Spleen (tissue), 11 donors: Measurements from ENCODE around the gene THOC2. TPM values are rescaled to one million over a fixed set of nuclear protein-coding genes. Genes with fewer than 3 reads are reported as not detected.

Experiments
- DNase-seq: peaks from one replicate; pipeline ENCODE4 v3.0.0-alpha.2; 2020
- H3K27ac ChIP-seq, 8 donors: fragments of 200-600 bp; sonication (generic) in 7 of 8; 1 replicate in 4 of 8; 2 replicates in 4 of 8; pipeline versions ENCODE4 v1.5.0 to v1.8.0; 2016 to 2021; ENCODE audit warnings: inconsistent platforms in 4 of 8, mild to moderate bottlenecking in 4 of 8, moderate library complexity in 1 of 8
- H3K27me3 ChIP-seq, 7 donors: fragments of 200-600 bp; sonication (generic) in 6 of 7; replicated peaks in 1 of 7; 1 replicate in 4 of 7; 2 replicates in 3 of 7; pipeline versions ENCODE4 v1.5.0 to v1.8.0; 2016 to 2021; ENCODE audit warnings: inconsistent platforms in 3 of 7, mild to moderate bottlenecking in 1 of 7
- H3K36me3 ChIP-seq, 6 donors: fragments of 200-600 bp; sonication (generic) in 5 of 6; 1 replicate in 4 of 6; 2 replicates in 2 of 6; pipeline versions ENCODE4 v1.5.0 to v1.8.0; 2016 to 2021; ENCODE audit warnings: inconsistent platforms in 2 of 6
- H3K4me1 ChIP-seq, 6 donors: fragments of 200-600 bp; sonication (generic) in 5 of 6; 1 replicate in 3 of 6; 2 replicates in 3 of 6; pipeline versions ENCODE4 v1.5.0 to v1.8.0; 2016 to 2021; ENCODE audit warnings: inconsistent platforms in 3 of 6
- H3K4me3 ChIP-seq, 8 donors: fragments of 200-600 bp; sonication (generic) in 7 of 8; 1 replicate in 4 of 8; 2 replicates in 4 of 8; pipeline versions ENCODE4 v1.5.0 to v1.8.0; 2016 to 2021; ENCODE audit warnings: inconsistent platforms in 4 of 8, mild to moderate bottlenecking in 4 of 8, moderate library complexity in 2 of 8
- H3K9me3 ChIP-seq, 8 donors: fragments of 200-600 bp; sonication (generic) in 7 of 8; 1 replicate in 4 of 8; 2 replicates in 4 of 8; pipeline versions ENCODE4 v1.5.0 to v1.8.0; 2016 to 2021; ENCODE audit warnings: inconsistent platforms in 4 of 8
- CTCF ChIP-seq, 11 experiments: fragments of 200-600 bp in 7 of 11; fragments of 450-650 bp in 4 of 11; sonication (generic) in 4 of 11; IDR thresholded peaks in 8 of 11; conservative IDR thresholded peaks in 3 of 11; 1 replicate in 7 of 11; 2 replicates in 4 of 11; pipeline versions ENCODE4 v1.4.0 to v1.8.0; 2016 to 2021; ENCODE audit warnings: antibody characterized with exemption in 11 of 11, inconsistent platforms in 4 of 11, mild to moderate bottlenecking in 1 of 11
- POLR2A ChIP-seq, 3 donors: fragments of 450-650 bp; IDR thresholded peaks; one replicate each; pipeline ENCODE4 v1.5.1; 2017; ENCODE audit warnings: antibody characterized with exemption in 3 of 3, mild to moderate bottlenecking in 1 of 3
- POLR2AphosphoS5 ChIP-seq, 3 donors: sonication (generic); formaldehyde crosslinking; IDR thresholded peaks; one replicate each; pipeline ENCODE4 v1.5.1; 2017; ENCODE audit warnings: antibody characterized with exemption in 3 of 3
- WGBS, 5 donors: extraction: QIAGEN DNeasy Blood & Tissue Kit in 3 of 5; methylation state at CpG; one replicate each; pipeline versions ENCODE4 v1.1.5 to v1.1.7; 2013 to 2018; 5-methylcytosine and 5-hydroxymethylcytosine counted together
- intact Hi-C: fragments of 100-400 bp; cut with DNase I; formaldehyde crosslinking; loops from one replicate; pipeline ENCODE4 v1.15.0; 2023; ENCODE audit warnings: low total_unique reads
- polyA plus RNA-seq, 3 donors: library from polyadenylated mRNA; stranded (reverse); fragments of 200-250 nt; gene quantifications; one replicate each; pipeline ENCODE4 v1.2.1, GENCODE V29; 2013
- total RNA-seq, 7 donors: library from RNA; depleted of rRNA in 3 of 7; stranded (reverse); fragments of >200 nt in 3 of 7; fragmentation: NEBNext Ultra II Directional in 4 of 7; extraction: Animal tissue kit (Norgen Biotek cat#: 25700) in 4 of 7; gene quantifications; one replicate each; pipeline versions ENCODE4 v1.1.0 to v1.2.1, GENCODE V29; 2016 to 2021
- donor health status: healthy with polysubstance abuse.
- donor health status: DM: no; HTN: no; CAD: no; lungs with moderate emphysema.
- donor health status: DM: no; HTN: no; CAD: no.
- donor health status: Bipolar disorder and iron deficiency.
- donor health status: healthy.
- donor health status: DM: no; HTN: no; CAD: no.
- donor health status: DM: yes; HTN: yes; CAD: no.

Gene THOC2
- total and polyA plus RNA-seq, 10 donors: 36.4 to 158 (median 77.8) TPM

GRCh38 chrX:123625952-123626351, 106.9 kb downstream of the THOC2 start:
- intact Hi-C loops: no loop called here
- DNase-seq: no peak
- no peak overlapping the region for H3K27ac ChIP-seq
- no peak overlapping the region for H3K4me3 ChIP-seq
- TF ChIP-seq CTCF (IDR thresholded peaks at IDR 0.05 in 8 of 11, conservative IDR thresholded peaks at IDR 0.05 in 3 of 11) (no peak), POLR2A (IDR thresholded peaks at IDR 0.05) (no peak), POLR2AphosphoS5 (IDR thresholded peaks at IDR 0.05) (no peak)
- H3K27me3 ChIP-seq: no peaks in the 10 kb centered on the region
- WGBS, 5 donors: 61 to 92% (median 84%) methylated on average over 2 of the region's 2 CpGs
- no peaks in the 10 kb centered on the region for H3K9me3 ChIP-seq
- H3K4me1 ChIP-seq: no peaks in the 10 kb centered on the region
- H3K36me3 ChIP-seq: peaks cover 0 to 96% (median 19%) of the 10 kb centered on the region in 6 donors

- DNase-seq: no peak
- intact Hi-C loops: no loop called here
- no peak overlapping the region for H3K27ac ChIP-seq
- H3K9me3 ChIP-seq: no peaks in the 10 kb centered on the region
- WGBS, 5 donors: 89 to 96% (median 93%) methylated on average over 1 of the region's 1 CpG
- peaks cover 0 to 96% (median 23%) of the 10 kb centered on the region in 6 donors for H3K36me3 ChIP-seq
- H3K4me3 ChIP-seq: no peak overlapping the region
- no peaks in the 10 kb centered on the region for H3K4me1 ChIP-seq
- TF ChIP-seq POLR2AphosphoS5 (IDR thresholded peaks at IDR 0.05) (no peak), CTCF (IDR thresholded peaks at IDR 0.05 in 8 of 11, conservative IDR thresholded peaks at IDR 0.05 in 3 of 11) (no peak), POLR2A (IDR thresholded peaks at IDR 0.05) (no peak)
- no peaks in the 10 kb centered on the region for H3K27me3 ChIP-seq
Measured at GRCh38 chrX:123625477-123625876, 107.4 kb downstream of the THOC2 start.

- Histone ChIP-seq H3K9me3 (no peaks in the 10 kb centered on the region), H3K4me3 (no peak overlapping the region), H3K4me1 (no peaks in the 10 kb centered on the region), H3K27me3 (no peaks in the 10 kb centered on the region), H3K27ac (no peak overlapping the region), H3K36me3 (peaks cover 0 to 56% (median 20%) of the 10 kb centered on the region in 6 donors)
- intact Hi-C loops: no loop called here
- no peak for DNase-seq
- 84 to 100% (median 90%) methylated on average over 1 of the region's 1 CpG for WGBS, 5 donors
- TF ChIP-seq CTCF (IDR thresholded peaks at IDR 0.05 in 8 of 11, conservative IDR thresholded peaks at IDR 0.05 in 3 of 11): no peak
- no peak for TF ChIP-seq POLR2AphosphoS5 (IDR thresholded peaks at IDR 0.05)
- no peak for TF ChIP-seq POLR2A (IDR thresholded peaks at IDR 0.05)
Measured at GRCh38 chrX:123617007-123617406, 115.8 kb downstream of the THOC2 start.

- peaks cover 0 to 70% (median 0%) of the 10 kb centered on the region in 6 donors for H3K36me3 ChIP-seq
- H3K4me3 ChIP-seq: no peak overlapping the region
- WGBS, 5 donors: 88 to 100% (median 94%) methylated on average over 2 of the region's 2 CpGs
- H3K27me3 ChIP-seq: no peaks in the 10 kb centered on the region
- H3K9me3 ChIP-seq: no peaks in the 10 kb centered on the region
- no peaks in the 10 kb centered on the region for H3K4me1 ChIP-seq
- DNase-seq: no peak
- TF ChIP-seq CTCF (IDR thresholded peaks at IDR 0.05 in 8 of 11, conservative IDR thresholded peaks at IDR 0.05 in 3 of 11) (no peak), POLR2A (IDR thresholded peaks at IDR 0.05) (no peak)
- intact Hi-C loops: no loop called here
- H3K27ac ChIP-seq: no peak overlapping the region
Measured at GRCh38 chrX:123610915-123611314, 121.9 kb downstream of the THOC2 start.
